PC-9 (cell line): Measurements from ENCODE around the gene ARHGAP32.

Experiments
- EZH2 ChIP-seq: fragments of 200-600 bp; sonication (generic); IDR thresholded peaks from 2 replicates; pipeline ENCODE4 v1.8.0; 2017; ENCODE audit warnings: antibody characterized with exemption, low read depth
- TF ChIP-seq, protein P1 (sequence below): fragments of 200-600 bp; sonication (generic); conservative IDR thresholded peaks from 2 replicates; pipeline ENCODE4 v1.6.1; 2017; ENCODE audit warnings: mixed run types, antibody characterized with exemption, mild to moderate bottlenecking, moderate library complexity

DNA sequence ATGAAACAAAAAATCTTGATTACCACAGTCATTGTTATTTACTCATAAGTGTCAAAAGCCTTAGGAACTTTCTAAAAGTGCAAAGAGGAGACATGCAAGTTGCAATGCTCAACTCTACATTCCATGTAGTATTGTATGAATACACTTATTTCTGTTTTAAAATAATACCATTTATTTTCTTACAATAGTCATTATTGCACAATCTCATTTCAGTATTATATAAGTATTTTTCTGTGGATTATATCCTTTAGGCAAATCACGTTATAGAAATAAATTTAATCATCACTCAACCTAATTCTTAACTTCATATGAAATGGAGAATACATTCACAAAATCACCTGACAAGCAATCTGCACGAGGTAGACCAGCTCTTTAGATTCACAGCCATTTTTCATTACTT, 98.8 kb downstream of the ARHGAP32 start:
- TF ChIP-seq, protein P1, sequence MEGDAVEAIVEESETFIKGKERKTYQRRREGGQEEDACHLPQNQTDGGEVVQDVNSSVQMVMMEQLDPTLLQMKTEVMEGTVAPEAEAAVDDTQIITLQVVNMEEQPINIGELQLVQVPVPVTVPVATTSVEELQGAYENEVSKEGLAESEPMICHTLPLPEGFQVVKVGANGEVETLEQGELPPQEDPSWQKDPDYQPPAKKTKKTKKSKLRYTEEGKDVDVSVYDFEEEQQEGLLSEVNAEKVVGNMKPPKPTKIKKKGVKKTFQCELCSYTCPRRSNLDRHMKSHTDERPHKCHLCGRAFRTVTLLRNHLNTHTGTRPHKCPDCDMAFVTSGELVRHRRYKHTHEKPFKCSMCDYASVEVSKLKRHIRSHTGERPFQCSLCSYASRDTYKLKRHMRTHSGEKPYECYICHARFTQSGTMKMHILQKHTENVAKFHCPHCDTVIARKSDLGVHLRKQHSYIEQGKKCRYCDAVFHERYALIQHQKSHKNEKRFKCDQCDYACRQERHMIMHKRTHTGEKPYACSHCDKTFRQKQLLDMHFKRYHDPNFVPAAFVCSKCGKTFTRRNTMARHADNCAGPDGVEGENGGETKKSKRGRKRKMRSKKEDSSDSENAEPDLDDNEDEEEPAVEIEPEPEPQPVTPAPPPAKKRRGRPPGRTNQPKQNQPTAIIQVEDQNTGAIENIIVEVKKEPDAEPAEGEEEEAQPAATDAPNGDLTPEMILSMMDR = no peak
- TF ChIP-seq EZH2 = no peak
